ENCODE data around the gene FAF1.

Gene FAF1

DNA sequence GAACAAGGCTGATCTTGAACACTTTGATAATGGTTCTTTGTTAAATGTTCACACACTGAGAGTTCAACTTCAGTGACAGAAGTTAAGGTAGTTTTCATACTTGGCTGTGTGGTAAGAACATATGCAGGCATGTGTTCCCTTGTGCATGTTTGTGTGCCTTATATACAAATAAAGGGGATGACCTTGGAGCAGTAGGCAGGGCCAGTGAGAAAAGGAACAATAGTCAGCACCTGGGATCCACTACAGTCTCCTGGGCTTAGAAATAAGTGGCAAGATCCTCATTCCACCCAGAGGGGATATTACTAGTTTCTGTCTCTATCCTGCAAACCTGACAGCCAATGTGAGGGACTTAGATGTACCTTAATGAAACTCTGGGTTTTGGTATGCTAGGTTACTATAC is 486.6 kb downstream of the FAF1 start:
- no peak for DNase-seq

DNA sequence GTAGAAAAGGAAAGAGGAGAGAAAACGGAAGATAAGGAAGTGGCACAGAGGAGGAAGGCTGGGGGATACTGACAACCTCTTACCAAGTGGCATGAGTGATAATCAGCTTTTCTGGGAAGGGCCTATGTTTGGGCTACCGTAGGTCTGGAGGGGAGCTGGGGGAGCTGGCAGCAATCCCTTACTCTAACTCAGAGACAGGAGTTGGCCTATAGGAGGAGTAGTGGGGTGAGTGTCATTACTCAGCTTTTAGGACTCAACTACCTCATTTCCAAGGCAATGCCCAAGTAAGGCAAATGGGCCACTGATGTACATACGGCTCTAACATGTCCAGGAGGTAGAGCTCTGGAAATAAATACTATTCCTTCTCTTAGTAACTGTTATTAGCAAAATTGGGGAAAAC is 488.1 kb downstream of the FAF1 start:
- no peak for DNase-seq

DNA sequence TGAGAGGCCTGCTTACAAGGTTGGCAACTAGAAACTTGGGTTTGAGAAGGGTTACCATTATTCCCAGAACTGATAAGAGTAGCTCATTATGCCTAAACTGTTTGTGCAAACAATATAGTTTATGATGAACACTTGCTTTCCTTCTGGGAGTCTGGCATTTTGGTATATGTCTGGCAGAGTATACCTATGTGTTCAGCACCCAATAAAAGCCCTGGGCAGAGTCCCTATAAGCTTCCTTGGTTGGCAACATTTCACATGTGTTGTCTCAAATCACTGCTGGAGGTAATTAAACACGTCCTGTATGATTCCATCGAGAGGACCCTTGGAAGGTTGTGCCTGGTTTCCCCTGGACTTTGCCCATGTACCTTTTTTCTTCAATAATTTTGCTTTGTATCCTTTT is 497.1 kb downstream of the FAF1 start:
- no peak for DNase-seq

DNA sequence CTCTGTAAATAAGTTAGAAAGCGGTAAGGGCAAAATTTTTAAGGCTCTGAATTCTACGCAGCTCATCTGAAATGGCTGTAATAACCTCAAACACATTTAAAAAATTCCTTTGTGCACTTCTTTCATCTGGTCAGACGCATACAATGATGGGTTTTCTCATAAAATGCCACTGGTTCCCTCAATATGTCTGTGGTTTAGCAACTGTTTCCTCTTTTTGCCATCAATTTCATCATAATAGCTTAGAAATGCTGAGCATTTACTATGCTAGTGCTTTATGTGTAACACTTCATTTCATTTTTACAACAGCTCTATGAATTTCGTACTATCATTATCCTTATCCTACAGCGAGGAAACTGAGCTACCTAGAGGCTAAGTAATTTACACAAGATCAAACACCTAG is 501.6 kb downstream of the FAF1 start:
- no peak for DNase-seq

DNA sequence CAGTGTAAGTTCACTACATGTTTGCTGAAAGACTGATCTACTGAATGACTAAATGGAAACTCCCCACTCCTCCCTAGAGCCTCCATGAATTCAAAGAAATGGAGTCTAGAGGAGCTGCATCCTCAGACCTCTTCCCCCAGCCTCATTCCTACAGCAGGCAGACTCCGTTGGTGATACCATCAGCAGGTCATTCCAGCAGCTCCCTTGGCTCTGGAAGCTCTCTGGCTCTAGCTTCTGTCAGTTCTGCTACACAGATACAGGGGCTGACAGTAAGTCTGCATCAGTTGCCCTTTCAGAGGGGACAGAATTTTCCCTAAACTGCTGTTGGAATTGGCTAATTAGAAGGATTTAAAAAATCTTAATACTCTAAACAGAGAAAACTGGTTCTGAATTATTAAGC is 505.2 kb downstream of the FAF1 start:
- DNase-seq, result no peak

DNA sequence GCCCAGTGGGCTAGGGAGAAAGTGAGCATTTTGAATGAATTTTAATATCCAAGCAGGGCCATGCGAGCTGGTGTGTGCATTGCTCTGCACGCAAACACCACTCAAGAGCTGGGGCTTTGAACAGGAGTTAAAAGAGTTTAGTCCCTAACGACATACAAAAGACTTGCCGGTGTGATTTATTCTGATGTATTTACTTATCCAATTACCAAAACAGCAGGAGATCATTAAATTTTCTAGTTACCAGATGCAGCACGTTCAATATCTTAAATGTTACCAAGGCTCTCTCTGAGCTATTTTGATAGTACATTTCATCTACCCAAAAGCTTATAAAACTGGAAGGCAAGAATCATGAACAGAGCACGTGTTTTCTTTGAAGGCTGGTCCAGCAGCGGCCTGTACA is 506.8 kb downstream of the FAF1 start:
- DNase-seq, result no peak

DNA sequence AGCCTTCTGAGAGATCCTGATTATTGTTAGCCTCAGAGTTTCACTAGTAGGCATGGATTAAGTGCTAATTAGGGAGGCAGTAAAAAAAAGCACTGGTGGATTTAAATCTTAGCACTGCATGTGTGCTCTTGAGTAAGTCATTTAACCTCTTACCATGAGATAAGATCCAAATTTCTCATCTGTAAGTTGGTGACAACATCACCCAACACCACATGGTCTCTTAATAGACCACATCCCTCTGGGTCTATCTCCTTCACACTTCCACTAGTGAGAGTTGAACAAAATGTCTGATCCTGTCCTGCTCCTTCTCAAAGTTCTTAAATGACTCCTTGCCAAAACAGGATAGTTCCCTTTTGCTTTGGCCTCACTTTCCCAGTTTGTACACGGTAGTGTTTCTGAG is 507.4 kb downstream of the FAF1 start:
- DNase-seq, result no peak

DNA sequence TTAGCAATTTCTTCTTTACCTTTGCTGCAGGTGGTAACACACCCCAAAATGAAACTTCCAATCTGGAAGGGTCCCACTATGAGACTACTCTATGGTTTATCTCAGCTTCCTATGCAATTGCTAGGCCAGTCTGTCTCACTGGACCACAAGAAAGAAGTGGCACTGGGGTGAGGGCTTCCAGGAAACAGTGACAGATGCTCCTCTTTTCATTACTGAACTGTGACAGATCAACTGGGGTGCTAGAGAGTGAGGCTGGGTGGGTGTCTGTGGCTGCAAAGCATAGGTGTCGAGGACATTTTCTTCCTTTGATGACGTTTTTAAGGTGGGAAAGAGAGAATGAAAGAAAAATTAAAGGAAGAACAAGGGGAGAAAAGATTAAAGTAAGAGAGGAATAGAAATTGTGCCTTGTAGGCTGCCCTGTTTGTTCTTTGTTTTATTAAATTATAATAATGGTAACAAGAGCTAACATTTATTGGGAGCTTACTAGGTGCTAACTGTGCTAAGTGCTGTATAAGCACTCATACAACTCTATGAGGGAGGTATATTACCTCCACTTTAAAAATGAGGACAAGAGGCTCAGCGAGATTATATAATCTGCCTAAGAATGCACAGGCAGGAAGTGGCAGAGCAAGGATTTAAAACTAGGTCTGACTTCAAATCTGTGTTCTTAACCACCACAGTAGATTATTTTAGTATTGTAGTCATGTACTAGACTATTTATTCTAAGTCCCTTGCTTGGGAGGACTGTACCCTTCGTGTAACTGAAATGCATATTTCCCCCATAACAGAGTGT is 509.0 kb downstream of the FAF1 start:
- DNase-seq, result no peak

DNA sequence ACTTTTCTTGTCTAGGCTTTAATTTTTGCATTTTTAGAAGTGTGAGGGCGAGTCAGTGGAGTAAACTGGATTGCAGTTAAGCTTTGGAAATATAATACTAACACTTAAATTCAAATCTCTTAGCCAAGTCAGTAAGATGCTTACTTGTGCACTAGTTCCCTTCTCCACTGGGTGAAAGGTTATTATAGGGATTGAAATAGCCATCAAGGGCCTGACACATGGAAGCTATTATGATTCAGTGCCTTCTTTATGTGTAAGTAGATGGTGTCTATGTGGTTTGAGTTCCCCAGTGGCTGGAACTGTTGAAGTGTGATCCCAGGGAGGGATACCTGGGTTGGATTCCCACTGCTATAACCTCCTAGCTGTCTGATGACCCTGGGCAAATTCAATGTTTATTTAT is 512.1 kb downstream of the FAF1 start:
- no peak for DNase-seq

DNA sequence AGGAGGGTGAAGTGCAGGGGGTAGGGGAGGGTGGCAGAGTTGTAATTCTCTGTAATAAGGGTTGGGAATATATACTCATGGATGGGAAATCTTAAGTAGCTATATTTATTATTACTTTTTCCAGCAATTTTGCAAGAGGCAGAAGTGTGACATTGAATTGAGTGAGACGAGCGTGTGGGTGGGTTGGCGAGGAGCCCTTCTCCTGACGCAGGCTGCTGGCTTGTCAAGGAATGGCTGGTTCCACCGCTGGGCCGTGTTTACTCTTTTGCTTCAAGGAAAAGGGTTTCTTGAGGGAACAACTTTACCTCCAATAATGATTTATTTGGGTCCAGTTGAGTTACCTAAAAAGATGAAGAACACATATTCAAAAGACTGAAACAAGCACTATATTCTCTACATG is 518.9 kb downstream of the FAF1 start:
- no peak for DNase-seq

DNA sequence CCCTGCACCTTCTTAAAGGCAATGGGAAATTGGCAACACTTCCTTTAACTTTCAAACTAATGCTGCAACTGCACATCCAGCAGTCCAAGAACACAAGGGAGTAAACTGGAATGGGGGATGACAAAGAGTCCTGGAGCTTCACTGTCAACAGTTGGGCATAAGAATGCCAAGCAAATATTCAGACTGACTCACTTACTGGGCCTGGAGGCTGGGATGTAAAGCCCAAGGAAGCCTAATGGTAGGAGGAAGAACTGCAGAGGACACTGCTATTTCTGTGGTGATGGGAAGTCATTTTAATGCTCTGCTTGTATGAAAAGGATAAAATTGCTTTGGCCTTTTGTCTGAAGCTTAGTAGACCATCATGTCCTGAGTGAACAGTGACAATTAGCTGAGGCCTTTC is 521.1 kb downstream of the FAF1 start:
- no peak for DNase-seq

DNA sequence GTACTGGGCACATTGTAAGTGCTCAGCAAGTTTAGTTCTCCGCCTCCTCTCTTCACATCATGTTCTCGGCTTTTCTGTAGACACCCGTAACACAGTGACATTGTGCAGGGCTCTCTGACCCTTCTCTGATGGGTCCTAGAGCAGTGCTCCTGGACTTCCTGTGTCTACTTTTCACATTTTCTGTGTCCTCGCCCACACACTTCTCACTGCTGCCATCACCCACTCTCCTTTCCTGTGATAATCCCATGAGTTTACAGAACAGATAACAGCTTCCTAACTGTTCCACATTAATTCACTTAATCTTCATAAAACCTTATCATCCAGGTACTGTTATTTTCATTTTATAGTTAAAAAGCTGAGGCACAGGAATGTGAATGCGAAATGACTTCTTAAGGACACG is 523.6 kb downstream of the FAF1 start:
- no peak for DNase-seq

DNA sequence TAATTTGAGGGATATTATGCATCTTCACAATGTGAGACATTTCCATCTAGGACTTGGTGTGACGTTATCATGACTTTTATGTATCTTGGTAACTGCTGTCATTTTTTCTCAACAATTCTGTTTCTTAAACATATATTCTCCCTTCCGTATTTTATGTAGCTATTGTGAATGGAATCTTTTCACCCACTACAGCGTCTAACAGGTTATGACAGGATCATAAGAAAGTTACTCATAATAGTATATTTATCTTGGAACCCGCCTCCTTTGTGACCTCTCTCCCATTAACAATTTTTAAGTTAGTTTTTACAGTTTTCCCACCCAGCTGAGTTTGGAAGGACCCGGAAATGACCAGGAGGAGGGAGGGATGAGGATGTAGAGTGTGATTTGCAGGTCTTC is 530.1 kb downstream of the FAF1 start:
- DNase-seq, result no peak

DNA sequence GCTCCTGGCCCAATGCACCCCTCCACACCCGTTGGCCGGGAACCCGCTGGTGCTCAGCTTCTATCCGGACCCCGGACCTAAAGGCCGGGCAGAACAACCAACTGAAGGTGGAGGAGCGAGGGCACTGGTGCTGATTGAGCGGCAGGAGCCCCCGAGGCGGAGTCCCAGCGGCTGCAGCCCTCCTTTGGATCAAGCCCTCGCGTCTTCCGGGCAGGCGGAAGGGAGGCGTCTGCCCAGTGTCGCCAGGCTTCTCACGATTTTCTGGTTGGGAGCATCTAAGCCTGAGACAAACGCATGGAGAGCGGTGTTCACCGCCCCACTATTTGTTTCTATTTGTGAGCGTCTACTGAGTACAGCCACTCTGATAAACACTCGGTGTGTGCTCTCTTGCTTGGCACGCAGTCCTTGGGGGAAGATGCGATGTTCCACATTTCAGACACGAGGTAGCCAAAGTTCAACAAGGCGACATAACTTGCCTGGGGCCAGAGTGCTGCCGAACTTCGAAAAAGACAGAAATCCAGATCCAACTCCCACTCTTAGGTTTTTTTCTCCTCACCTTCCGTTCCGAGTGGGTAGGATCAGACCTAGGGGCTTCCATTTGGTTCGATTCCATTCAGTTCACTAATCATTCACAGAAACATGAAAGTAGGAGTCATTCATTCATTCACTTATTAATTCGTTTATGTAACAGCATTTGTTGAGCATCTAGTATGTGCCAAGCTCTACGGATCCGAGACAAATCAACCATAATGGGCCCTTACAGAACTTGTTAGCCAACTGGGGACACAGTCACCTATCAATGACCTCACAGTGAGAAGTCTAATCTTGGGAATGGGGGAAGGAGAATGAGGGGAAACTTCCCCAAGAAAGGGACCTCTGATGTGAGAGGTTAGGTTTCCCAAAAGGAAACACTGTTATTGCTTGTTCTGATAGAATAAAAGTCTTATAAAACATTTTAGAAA is 532.0 kb downstream of the FAF1 start:
- no peak for DNase-seq

DNA sequence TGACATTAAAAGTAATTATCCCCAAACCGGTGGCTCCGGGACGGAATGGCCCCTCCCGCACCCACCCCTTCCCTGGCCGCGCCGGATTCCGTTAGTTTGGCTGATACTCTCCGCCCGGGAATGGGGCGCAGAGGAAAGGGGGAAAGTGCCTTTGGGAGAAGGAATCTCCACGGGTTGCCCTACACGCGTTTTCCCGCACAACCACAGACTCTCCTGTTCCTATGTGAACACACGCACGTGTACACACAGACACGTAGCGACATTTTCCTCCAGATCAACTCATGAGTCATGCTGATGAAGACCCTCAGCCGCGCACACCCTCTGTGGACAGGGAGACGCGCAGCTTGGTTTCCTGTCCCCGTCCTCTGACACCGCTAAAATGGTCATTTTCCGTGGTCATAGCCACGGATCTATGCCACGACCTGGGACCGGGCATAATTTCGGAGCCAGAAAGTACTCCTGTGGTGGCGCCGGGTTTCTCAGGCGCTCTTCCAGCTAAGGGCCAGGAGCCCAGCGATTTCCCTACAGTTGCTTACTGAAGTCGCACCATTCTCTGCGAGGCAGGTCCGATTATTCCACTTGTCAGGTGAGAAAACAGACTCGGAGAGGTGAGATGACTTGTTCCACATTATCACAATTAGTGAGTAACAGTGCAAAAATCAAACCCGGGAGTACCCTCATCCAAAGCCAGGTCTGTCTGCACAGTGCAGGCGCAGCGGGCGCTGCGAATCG is 532.8 kb downstream of the FAF1 start:
- no peak for DNase-seq

DNA sequence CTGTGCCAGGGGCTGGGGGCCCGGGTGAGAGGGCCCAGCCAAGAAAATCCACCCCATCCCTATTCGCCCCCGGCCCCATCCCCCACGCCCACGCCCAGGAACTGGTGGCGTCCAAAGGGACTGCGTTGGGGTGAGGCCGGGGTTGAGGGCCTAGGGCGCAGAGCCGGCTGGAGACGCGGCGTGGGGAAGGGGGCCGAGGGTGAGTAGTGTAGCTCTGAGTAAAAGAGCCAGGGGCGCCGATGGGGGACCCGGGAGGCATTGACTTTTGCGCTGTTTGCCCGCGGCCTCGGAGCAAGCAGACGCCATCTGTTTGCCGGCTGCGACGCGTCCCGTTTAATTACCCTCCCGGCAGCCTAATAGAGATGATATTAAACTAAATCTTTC is 533.4 kb downstream of the FAF1 start:
- DNase-seq, result no peak

DNA sequence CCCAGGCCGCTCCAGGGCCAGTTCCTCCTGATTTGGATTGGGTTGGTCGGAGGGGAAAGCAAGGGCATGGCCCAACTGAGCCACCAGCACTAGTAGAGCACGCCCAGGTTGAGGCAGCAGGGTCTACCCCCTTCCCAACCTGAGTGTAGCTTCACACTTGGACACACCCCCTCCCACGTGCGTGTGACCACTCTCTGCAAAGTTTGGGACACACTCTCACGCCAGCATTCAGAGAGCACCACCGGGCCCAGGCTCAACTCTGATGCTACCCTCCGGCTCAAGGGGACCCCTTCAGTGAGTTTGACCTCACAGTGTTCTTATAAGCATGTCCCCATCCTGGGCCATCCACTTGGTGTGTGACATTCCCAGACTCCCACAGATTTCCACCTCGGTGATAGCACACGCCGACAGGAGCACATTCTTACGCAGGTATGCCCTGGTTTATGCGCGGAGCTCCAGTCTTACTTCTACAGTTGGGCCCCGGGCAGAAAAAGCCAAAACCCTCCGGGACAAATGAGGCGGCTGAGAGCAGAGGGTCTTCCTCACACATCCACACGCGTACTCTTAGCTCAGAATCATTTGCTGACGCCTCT is 533.9 kb downstream of the FAF1 start:
- no peak for DNase-seq

DNA sequence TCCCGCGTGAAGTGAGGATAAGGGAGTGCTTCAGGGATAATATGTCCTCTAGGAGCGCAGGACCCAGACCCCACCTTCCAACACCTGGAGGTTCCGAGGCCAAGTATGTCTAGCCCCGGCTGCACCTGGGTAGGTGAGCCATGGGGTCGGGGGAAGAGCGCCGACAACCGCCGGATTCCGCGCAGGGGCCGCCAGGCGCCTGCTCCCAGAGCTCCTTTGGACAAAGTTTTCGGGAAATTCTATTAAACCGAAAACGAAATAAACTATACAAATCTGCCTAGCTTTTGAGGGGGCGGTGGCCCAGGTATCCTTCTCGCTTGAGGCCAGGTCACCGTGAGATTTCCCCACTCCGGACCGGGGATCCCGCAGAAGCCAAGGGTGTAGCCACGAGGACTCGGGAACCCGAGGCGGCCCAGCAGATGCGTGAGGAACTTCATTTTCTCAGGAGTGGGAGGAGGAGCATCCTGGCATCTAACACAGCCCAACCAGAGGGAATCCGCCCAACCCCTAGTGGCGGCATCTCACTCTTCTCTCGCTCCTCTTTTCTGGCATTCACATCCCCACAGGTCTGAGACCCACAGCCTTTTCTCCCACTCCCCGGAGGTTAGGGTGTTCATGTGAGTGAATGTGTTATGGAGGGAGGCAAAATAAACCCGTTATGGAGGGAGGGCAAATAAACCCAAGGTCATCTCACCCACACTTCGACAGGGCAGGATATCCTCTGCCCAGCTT is 534.5 kb downstream of the FAF1 start:
- no peak for DNase-seq

DNA sequence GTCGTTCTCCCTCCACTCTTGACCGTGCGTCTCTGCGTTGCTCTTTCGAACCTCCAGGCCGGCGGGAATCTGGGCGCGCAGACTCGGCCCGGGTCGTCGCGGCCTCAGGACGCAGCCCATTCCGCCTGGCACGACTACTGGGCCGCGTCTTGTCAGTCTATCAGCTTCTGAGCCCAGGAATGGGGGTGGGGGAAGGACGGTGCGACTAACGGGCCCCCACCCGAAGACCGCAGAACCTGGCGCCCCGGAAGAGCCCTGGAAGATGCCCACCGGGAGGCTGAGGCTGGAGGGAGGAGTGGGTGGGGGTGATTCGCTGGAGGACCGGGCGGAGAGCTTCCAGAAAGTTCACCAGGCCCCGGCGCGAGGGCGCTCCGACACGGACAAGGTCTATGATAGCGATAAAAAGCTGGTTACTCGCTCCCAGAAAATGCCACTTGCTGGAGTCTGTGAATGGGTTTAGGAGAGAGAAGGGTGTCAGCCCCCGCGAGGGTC is 535.1 kb downstream of the FAF1 start:
- no peak for DNase-seq

DNA sequence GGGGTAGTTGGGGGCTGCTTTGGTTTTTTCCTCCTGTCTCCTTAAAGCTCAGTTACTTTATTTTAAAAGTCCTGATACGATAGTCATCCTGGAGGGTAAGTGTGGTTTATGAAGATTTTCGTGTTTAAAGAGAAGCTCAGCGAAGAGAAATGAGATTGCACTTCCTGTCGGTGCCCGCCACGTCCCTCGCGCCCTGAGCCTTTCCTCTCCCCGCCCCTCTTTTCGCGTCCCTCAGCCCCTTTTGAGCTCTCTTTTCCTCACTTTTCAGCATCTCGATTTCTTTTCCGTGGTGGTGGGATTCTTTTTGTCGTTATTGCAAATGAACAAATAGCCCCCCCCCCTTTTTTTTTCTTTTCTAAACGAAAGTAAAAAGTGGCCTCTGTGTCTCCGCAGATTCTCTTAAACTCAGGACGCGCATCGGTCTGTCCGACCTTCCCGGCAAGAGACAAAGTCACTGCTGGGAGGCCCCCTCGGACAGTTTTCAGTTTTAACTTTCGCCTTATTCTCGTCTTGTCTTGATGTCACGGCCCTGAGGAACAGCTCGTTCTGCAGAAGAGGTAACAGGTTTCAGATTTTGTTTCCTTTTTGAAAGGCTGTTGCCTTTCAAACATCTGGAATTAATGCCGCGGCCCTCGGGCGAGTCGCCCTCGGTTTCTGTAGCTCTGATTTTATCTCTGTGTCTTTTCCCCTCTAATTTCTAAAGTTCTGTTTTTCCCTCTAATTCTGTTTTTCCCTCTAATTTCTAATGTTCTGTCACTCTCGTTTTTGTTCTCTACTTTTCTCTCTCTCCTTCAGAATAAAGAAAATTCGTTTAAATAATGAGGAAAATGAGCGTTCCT is 535.8 kb downstream of the FAF1 start:
- DNase-seq, result no peak

DNA sequence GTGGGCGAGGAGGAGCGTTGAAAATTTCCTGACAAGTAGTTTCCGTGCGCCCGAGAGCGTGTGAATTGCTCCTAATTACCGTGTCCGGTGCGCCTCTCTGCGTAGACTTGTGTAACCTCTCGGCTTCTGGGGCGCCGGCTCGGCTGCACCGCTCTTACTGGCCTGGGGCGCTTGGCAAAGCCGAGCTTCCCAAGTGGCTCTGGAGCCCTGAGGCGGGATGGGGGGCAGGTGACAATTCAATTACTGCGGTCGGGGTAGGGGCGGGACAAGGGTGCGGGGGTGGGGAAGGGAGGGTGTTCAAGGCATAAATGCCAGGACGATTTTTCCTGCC is 536.4 kb downstream of the FAF1 start:
- DNase-seq, result no peak
